HG03575 (cell line): ENCODE measurements around the gene SETDB2.

Source experiments
- ATAC-seq: cut with Tn5 transposase; IDR thresholded peaks from one replicate; pipeline ENCODE4 v1.9.1; 2021; ENCODE audit not compliant: unreplicated experiment, insufficient number of reproducible peaks, low FRiP score; ENCODE audit errors: extremely low read depth

SETDB2 gene

DNA sequence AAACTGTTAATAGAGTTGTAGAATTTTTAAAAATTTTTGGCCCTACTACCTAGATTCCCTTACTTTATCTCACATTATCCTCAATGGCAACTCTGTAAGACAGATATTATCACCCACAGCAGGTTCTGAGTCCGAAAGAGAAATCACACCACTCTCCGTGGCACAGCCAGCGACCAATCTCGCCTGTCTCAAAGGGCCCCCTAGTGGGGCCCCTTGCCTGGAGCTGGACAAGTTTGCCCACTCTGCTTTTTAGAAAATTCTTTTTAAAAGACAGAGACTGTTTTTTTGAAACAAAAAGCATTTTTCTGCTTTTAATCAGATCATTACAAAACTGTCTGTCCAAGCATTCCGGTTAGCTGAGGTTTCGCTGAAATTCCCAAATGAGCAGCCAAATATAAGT is 73.4 kb downstream of the SETDB2 start:
- ATAC-seq: no peak

DNA sequence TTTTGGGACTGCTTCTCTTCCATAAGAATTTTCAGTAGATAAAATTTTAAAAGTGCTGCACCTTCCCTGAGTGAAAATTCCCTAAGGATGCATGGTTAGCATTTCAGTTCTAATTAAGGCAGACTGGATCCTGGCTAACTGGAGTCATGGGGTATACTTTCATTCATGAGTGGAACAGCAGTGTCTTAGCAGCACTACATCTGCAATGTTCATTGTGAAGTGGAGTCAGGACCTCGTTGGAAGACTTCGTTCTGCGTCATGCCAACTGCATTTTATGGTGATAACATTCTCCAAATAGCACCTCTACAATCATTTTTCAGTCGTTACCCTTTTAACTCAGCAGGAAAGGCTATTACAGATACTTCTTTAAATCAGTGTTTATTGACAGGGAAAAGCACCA is 77.2 kb downstream of the SETDB2 start:
- no peak for ATAC-seq

DNA sequence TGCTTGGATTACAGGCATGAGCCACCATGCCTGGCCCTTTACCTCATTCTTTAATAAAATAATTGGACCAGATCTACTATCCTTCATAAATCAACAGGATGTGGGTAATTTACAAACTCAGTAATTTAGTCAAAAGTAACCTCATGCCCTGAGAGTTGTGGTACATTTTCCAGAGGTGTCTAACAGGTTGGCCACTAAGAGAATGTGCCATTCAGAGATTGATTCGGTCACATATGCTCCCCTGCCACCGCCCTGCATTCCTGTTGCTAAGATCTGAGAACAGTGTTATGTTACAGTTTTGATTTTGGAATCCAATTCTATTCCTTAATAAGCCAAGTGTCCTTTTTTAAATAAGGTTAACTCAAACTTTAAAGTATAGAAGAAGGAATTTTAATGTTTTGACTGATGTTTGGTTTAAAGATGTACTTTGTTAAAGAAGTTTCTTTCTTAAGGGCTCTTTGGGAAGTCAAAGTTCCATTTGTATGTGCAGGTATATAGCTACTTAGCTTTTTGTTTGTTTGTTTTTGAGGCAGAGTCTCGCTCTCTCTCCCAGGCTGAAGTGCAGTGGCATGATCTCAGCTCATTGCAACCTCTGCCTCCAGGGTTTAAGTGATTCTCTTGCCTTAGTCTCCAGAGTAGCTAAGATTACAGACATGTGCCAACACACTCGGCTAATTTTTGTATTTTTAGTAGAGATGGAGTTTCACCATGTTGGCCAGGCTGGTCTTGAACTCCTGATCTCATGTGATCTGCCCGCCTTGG is 80.8 kb downstream of the SETDB2 start:
- ATAC-seq: no peak

DNA sequence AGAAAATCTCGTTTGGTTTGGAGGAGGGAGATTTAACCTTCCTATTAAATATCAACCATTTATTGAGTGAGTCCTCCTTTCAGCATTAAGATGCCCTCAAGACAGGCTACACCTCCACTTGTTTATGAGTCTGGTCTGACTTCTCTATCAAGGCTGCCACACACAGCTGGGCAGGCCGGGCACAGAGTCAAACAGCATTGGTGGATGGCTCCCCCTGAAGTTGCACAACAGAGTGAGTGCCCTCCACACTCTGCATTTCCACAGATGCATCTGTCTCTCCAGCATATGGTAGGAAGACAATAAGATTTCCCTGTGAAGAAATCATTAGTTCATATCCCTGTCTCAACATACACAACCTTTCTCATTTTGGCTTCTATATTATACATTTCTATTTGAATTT is 83.0 kb downstream of the SETDB2 start:
- no peak for ATAC-seq

DNA sequence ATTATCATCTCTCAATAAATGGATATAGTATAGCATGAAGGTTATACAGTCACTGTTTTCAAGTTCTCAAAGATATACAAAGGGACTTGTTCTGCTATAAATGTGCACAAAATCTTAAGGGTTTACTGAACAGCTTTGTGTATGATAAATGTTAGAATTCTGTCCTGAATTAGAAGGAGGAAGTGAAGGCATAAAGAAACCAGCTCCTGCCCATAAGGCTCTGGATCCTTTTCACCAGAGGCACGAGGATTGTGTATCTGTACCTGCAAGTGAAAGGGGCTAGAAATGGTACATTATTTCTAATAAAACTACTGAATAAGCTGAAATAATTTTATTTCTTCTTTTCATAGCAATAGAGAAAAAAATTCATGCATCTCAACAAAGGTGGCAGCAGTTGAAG is 84.1 kb downstream of the SETDB2 start:
- ATAC-seq: no peak

DNA sequence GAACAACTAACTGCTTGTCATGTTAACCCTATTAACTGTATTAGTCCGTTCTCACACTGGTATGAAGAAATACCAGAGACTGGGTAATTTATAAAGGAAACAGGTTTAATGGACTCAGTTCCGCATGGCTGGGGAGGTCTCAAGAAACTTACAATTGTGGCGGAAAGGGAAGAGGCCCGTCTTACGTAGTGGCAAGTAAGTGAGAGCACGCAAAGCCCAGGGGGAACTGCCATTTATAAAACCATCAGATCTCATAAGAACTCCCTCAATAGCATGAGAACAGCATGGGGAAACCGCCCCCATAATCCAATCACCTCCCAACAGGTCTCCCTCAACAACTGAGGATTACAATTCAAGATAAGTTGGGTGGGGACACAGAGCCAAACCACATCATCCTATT is 86.4 kb downstream of the SETDB2 start:
- ATAC-seq: no peak

DNA sequence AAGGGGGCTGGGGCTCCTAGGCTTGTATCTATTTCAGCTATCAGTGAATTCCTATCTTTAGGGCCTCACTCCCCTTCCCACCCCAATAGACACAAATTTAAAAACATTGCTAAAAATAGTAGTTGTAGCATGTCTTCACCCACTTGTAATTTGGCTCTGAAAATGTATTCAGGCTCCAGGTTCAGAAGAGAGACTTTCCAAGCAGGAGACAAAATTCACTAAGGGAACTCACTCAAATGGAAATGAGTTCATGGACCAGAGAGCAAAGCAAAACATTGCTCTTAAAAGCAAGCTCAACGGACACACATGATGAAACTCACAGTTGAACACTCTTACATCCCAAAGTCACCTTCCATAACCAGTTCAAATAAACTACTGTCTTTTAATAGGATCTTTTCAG is 88.5 kb downstream of the SETDB2 start:
- no peak for ATAC-seq

DNA sequence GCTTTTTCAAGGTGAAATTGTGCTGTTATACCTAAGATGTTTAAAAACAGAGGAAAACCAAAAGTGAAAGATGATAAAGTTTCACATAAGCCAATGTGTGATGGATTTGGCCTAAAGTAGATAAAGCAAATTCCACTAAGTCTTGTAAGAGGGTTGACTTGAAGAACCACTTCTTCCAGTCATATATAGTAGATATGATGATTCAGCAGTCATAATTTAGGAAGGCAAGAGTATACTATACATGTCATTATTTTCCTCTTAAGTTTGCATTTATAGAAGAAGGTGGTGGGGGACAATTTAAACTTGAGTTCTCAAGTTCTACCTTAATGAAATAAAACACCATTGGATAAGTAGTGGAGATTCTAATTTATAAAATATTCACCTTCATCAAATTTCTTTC is 88.9 kb downstream of the SETDB2 start:
- ATAC-seq: no peak

DNA sequence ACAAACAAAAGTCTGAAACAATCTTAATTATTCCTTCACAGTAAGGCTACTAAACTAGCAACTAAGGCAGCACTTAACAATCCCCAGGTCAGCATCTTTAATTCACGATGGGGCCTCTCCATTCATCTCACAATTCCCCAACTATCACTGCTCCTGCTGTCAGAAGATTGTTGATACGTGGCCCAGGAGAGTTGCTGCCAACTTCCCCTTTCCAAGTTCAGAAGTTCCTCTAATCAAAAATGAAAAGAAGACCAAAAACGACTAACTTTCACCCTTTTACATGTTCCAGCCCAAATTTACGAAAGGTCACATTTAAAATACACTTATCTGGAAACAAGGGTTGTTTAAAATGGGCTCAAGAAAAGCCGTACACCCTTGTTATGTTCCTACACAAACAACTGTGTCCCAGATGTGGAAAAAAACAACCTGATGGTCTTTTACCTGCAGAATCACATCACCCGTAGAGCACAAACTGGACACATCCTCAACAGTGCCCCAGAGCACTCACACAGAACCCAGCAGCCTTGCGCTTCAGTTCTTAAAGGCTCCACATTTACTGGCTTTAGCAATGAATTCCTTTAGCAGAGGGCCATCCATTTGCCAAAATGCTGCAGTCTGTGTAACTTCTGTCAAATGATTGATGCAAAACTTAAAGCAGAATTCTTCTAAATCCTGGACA is 89.7 kb downstream of the SETDB2 start:
- ATAC-seq: no peak

DNA sequence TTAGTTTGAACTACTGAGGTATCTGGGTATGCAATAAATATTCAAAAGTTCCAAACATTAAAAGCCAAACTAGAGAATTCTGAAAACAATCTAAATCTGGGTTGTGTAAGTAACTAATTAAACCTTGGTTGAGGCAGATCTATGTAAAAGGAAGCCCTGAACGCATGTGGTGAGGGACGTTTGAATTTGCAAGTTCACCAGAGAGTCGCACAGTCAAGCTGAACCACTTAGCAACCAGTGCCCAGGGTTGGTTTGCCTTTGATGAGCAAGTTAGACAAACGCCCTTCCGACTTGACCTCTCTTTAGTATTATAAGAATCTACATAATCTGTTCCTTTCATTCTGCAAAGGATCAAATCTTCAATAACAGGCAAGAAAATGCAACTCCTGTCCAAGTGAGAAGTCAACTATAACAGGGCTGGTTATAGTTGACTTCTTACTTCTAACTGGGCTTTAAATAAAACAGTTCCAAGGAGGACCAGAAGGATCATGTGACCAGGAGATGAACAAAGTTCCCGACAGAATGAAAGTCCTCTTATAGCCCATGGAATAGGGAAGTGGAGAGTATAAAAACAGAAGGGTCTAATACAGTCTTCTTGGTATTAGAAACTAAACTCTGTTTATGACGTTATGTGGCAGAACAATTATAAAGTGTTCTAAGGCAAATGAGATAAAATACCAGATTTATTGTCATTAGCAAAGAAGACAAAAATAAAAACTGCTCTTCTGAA is 92.2 kb downstream of the SETDB2 start:
- ATAC-seq: no peak

DNA sequence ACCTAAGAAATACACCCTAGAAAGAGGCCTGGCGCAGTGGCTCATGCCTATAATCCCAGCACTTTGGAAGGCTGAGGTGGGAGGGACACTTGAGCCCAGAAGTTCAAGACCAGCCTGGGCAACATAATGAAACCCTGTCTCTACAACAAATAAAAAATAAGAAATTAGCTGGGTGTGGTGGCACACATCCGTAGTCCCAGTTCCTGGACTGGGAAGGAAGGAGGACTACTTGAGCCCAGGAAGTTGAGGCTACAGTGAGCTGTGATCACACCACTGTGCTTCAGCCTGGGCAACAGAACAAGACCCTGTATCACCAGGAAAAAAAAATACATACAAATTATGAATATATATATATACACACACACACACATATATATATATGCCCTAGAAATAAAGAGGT is 94.3 kb downstream of the SETDB2 start:
- ATAC-seq: no peak

DNA sequence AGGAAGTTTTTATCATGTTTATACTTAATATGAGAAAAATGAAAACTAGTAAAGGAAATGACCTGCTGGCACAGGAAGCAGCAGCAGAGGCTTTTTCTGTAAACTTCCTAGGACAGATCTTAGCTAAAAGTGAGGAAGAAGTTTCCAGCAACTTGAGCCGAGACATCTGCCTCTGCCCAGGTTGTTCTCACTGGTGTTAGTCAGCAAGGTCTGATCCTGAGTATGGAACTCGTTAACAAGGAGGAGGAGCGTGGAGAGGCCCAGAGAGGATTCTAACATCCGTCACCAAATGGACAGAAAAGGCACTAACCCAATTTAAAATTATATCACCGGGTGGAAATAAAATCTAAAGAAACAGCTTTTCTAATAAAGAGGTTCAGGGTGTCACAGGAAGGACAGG is 95.2 kb downstream of the SETDB2 start:
- ATAC-seq: no peak

DNA sequence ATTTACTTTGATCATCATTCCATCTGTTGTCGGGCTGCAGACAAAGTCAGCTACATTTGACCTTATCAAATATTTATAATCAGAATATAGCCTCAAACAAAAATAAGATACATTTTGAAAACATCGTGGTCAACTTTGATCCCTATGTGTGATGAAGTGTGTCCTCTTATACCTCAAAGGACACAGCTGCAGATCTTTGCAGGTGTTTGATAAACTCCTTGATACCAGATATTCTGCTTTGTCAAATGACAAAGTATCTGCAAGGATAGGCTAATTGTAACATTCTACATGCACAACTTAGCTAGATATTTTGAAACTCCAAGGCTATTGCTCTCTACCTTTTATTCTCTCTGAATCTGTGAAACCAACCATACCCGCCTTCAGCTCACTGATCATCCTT is 95.7 kb downstream of the SETDB2 start:
- ATAC-seq: no peak

DNA sequence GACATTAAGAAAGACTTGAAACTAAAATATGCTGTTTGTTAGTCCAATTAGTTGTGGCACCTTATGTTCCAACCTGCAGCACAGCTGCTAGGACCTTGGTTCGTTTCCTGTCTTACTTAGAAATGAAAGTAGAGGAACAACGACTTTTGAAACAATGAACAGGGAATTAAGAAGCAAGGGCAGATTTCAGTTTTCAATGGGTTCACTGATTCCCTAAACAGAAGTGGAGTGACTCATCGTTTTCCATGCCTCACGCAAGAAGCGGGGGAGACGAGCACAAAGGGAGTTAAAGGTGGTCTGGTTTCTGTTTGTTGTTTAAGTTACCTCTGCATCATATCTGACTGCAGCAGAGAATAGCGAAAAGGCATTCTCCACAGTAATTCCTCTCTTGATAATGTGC is 96.5 kb downstream of the SETDB2 start:
- ATAC-seq: no peak

DNA sequence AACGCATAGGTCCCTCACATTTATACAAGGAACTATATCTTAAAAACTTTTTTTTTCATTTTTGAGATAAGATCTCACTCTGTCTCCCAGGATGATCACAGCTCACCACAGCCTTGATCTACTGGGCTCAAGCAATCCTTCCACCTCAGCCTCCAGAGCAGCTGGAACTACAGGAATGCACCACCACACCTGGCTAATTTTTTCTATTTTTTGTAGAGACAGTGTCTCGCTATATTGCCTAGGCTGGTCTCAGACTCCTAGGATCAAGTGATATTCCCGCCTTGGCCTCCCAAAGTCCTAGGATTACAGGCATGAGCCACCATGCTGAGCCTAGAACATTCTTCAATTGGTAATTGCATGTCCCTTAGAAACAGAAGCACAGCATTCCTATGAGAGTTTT is 99.6 kb downstream of the SETDB2 start:
- no peak for ATAC-seq
